Right ventricle myocardium inferior (tissue), 1 donor: ENCODE data around the gene C2orf81. TPM values are rescaled to one million over a fixed set of nuclear protein-coding genes. Genes with fewer than 3 reads are reported as not detected.

Experiments
- ATAC-seq: fragments of 200-7000 bp; cut with Tn5 transposase; one replicate; pipeline ENCODE4 v1.9.1; 2020; ENCODE audit warnings: mild to moderate bottlenecking, moderate library complexity
- DNase-seq: peaks from one replicate; pipeline ENCODE4 v3.0.0; 2021; ENCODE audit errors: missing footprints
- intact Hi-C: fragments of 100-400 bp; cut with DNase I; formaldehyde crosslinking; loops from one replicate; pipeline ENCODE4 v1.11.0; 2022
- total RNA-seq: library from RNA; stranded (reverse); fragmentation: NEBNext Ultra II Directional; extraction: Animal tissue kit (Norgen Biotek cat#: 25700); gene quantifications from one replicate; pipeline ENCODE4 v1.2.1, GENCODE V29; 2021
- donor health status: DM: no; HTN: yes; CAD: no; lungs with severe emphysema.

C2orf81 gene
- total RNA-seq, 1 donor from 2014 or later = 1.1 TPM

GRCh38 chr2:74407682-74408081, 13.7 kb downstream of the C2orf81 start:
- DNase-seq = no peak
- intact Hi-C loops = no loop called here
- no peak for ATAC-seq

- no peak for DNase-seq
- intact Hi-C loops = no loop called here
- no peak for ATAC-seq
Observed at GRCh38 chr2:74406035-74406434, 15.4 kb downstream of the C2orf81 start.

- no peak for DNase-seq
- intact Hi-C loops = no loop called here
- no peak for ATAC-seq
Observed at GRCh38 chr2:74401891-74402290, 19.5 kb downstream of the C2orf81 start.

GRCh38 chr2:74399785-74400184, 21.6 kb downstream of the C2orf81 start:
- DNase-seq (no peak), ATAC-seq (no peak)
- intact Hi-C loops = no loop called here

GRCh38 chr2:74396149-74396548, 25.3 kb downstream of the C2orf81 start:
- no peak for ATAC-seq
- no peak for DNase-seq
- intact Hi-C loops = no loop called here

GRCh38 chr2:74393525-74393924, 27.9 kb downstream of the C2orf81 start:
- intact Hi-C loops = loop anchor here (5.0 kb wide), 2 partner anchors 56 to 126 kb away; no protein-coding TSS in a partner anchor
- ATAC-seq (no peak), DNase-seq (no peak)

GRCh38 chr2:74392449-74392743, 29.0 kb downstream of the C2orf81 start:
- intact Hi-C loops = loop anchor here (5.0 kb wide), 2 partner anchors 55 to 125 kb away; no protein-coding TSS in a partner anchor
- ATAC-seq = no peak
- DNase-seq = no peak

GRCh38 chr2:74391580-74392448, 29.6 kb downstream of the C2orf81 start:
- intact Hi-C loops = loop anchor here (5.0 kb wide), 2 partner anchors 55 to 125 kb away; no protein-coding TSS in a partner anchor
- DNase-seq (peak; percentile 97), ATAC-seq (peak; percentile 86)

- peak; percentile 1 for ATAC-seq
- DNase-seq = no peak
- intact Hi-C loops = loop anchor here (5.0 kb wide), 2 partner anchors 54 to 124 kb away; no protein-coding TSS in a partner anchor
Observed at GRCh38 chr2:74391209-74391579, 30.2 kb downstream of the C2orf81 start.

- ATAC-seq (no peak), DNase-seq (no peak)
- intact Hi-C loops = loop anchor here (5.0 kb wide), 2 partner anchors 53 to 123 kb away; no protein-coding TSS in a partner anchor
Observed at GRCh38 chr2:74390606-74391005, 30.8 kb downstream of the C2orf81 start.

- no peak for DNase-seq
- no peak for ATAC-seq
- intact Hi-C loops = no loop called here
Observed at GRCh38 chr2:74387346-74387745, 34.1 kb downstream of the C2orf81 start.

- intact Hi-C loops = no loop called here
- DNase-seq = no peak
- no peak for ATAC-seq
Observed at GRCh38 chr2:74385396-74385795, 36.0 kb downstream of the C2orf81 start.

- intact Hi-C loops = no loop called here
- ATAC-seq (no peak), DNase-seq (no peak)
Observed at GRCh38 chr2:74384051-74384450, 37.4 kb downstream of the C2orf81 start.

- ATAC-seq (no peak), DNase-seq (no peak)
- intact Hi-C loops = no loop called here
Observed at GRCh38 chr2:74383254-74383653, 38.2 kb downstream of the C2orf81 start.

GRCh38 chr2:74381751-74382150, 39.7 kb downstream of the C2orf81 start:
- DNase-seq (no peak), ATAC-seq (no peak)
- intact Hi-C loops = no loop called here

- intact Hi-C loops = no loop called here
- ATAC-seq = peak; percentile 75
- DNase-seq = no peak
Observed at GRCh38 chr2:74379851-74380789, 41.3 kb downstream of the C2orf81 start, which contains the start of gene DCTN1. Gene DCTN1 (minus strand): TSS chr2:74380311. CDS start chr2:74380037, 274 bp downstream.

- intact Hi-C loops = no loop called here
- DNase-seq (no peak), ATAC-seq (no peak)
Observed at GRCh38 chr2:74378007-74378406, 43.4 kb downstream of the C2orf81 start.

GRCh38 chr2:74375838-74376237, 45.6 kb downstream of the C2orf81 start:
- intact Hi-C loops = no loop called here
- no peak for DNase-seq
- no peak for ATAC-seq

GRCh38 chr2:74374509-74375205, 46.8 kb downstream of the C2orf81 start:
- peak; percentile 82 for DNase-seq
- intact Hi-C loops = no loop called here
- ATAC-seq = peak; percentile 92
